ENCODE results near the gene LMLN. TPM values are rescaled to one million over a fixed set of nuclear protein-coding genes. Genes with fewer than 3 reads are reported as not detected.
"Not testable (repeated sequence)": the region's sequence is repeated elsewhere in the genome, so short reads cannot be mapped to it uniquely, and the experiment has no call there.

Gene LMLN
- total RNA-seq, 1 experiment from 2014 or later = 17.4 TPM

GRCh38 chr3:197913641-197914380 lies 46.2 kb upstream of the LMLN start:
- ChIA-PET POLR2A (ENCODE audit: low non-redundant PET) (no interaction called here), CTCF (no interaction called here)
- Histone ChIP-seq H3K27ac (ENCODE audit: low read depth, low read length, poor library complexity, severe bottlenecking) (no peak overlapping the region), H3K4me1 (ENCODE audit: insufficient read depth, low read length, poor library complexity, severe bottlenecking) (peaks cover 6% of the 10 kb centered on the region), H3K9me3 (ENCODE audit: low read depth, low read length, poor library complexity, severe bottlenecking) (no peaks in the 10 kb centered on the region), H3K36me3 (ENCODE audit: insufficient read depth, low read length, poor library complexity, severe bottlenecking) (no peaks in the 10 kb centered on the region), H3K4me3 (ENCODE audit: low read depth, low read length, poor library complexity, severe bottlenecking) (no peak overlapping the region), H3K27me3 (replicated peaks; ENCODE audit: insufficient read depth, low read depth, low read length, poor library complexity) (no peaks in the 10 kb centered on the region)
- DNase-seq (ENCODE audit: low spot score) = peak; percentile 24
- BruUV-seq (replicated peaks) = no TSS peak
- TF ChIP-seq CTCF (conservative IDR thresholded peaks at IDR 0.05; ENCODE audit: low read depth, low read length) = no peak
- intact Hi-C loops (cut with micrococcal nuclease; ENCODE audit: unreplicated experiment) = no loop called here

- intact Hi-C loops (cut with micrococcal nuclease; ENCODE audit: unreplicated experiment) = not testable (repeated sequence)
These were observed 38.4 kb upstream of the LMLN start for GRCh38 chr3:197921429-197922275.

GRCh38 chr3:197926418-197926817 lies 33.6 kb upstream of the LMLN start:
- Histone ChIP-seq H3K36me3 (ENCODE audit: insufficient read depth, low read length, poor library complexity, severe bottlenecking) (no peaks in the 10 kb centered on the region), H3K4me3 (ENCODE audit: low read depth, low read length, poor library complexity, severe bottlenecking) (no peak overlapping the region), H3K4me1 (ENCODE audit: insufficient read depth, low read length, poor library complexity, severe bottlenecking) (no peaks in the 10 kb centered on the region), H3K27ac (ENCODE audit: low read depth, low read length, poor library complexity, severe bottlenecking) (no peak overlapping the region), H3K9me3 (ENCODE audit: low read depth, low read length, poor library complexity, severe bottlenecking) (no peaks in the 10 kb centered on the region), H3K27me3 (replicated peaks; ENCODE audit: insufficient read depth, low read depth, low read length, poor library complexity) (no peaks in the 10 kb centered on the region)
- CTCF ChIA-PET = no interaction called here
- peak; percentile 18 for DNase-seq (ENCODE audit: low spot score)
- intact Hi-C loops (cut with micrococcal nuclease; ENCODE audit: unreplicated experiment) = no loop called here
- POLR2A ChIA-PET (ENCODE audit: low non-redundant PET) = interaction anchor here (0.7 kb wide), 1 partner anchor 23 kb away, joined by 3 read pairs; no protein-coding TSS in a partner anchor
- no TSS peak for BruUV-seq (replicated peaks)
- TF ChIP-seq CTCF (conservative IDR thresholded peaks at IDR 0.05; ENCODE audit: low read depth, low read length) (peak; percentile 64), EZH2 (IDR thresholded peaks at IDR 0.05; ENCODE audit: borderline replicate concordance, low read depth, low read length, poor library complexity, severe bottlenecking) (no peak)

More at GRCh38 chr3:197921429-197922275, 38.4 kb upstream of the LMLN start:
- H3K9me3 ChIP-seq (ENCODE audit: low read depth, low read length, poor library complexity, severe bottlenecking); H3K36me3 ChIP-seq (ENCODE audit: insufficient read depth, low read length, poor library complexity, severe bottlenecking); H3K27ac ChIP-seq (ENCODE audit: low read depth, low read length, poor library complexity, severe bottlenecking); DNase-seq (ENCODE audit: low spot score); H3K27me3 ChIP-seq (replicated peaks; ENCODE audit: insufficient read depth, low read depth, low read length, poor library complexity); BruUV-seq (replicated peaks); CTCF ChIA-PET; H3K4me3 ChIP-seq (ENCODE audit: low read depth, low read length, poor library complexity, severe bottlenecking); POLR2A ChIA-PET (ENCODE audit: low non-redundant PET); H3K4me1 ChIP-seq (ENCODE audit: insufficient read depth, low read length, poor library complexity, severe bottlenecking): not testable (repeated sequence)

- CTCF ChIA-PET = not testable (repeated sequence)
These were observed 32.4 kb upstream of the LMLN start for GRCh38 chr3:197927578-197927977.

More at GRCh38 chr3:197927578-197927977, 32.4 kb upstream of the LMLN start:
- H3K27me3 ChIP-seq (replicated peaks; ENCODE audit: insufficient read depth, low read depth, low read length, poor library complexity); H3K9me3 ChIP-seq (ENCODE audit: low read depth, low read length, poor library complexity, severe bottlenecking); BruUV-seq (replicated peaks); H3K4me1 ChIP-seq (ENCODE audit: insufficient read depth, low read length, poor library complexity, severe bottlenecking); intact Hi-C loops (cut with micrococcal nuclease; ENCODE audit: unreplicated experiment); POLR2A ChIA-PET (ENCODE audit: low non-redundant PET); H3K4me3 ChIP-seq (ENCODE audit: low read depth, low read length, poor library complexity, severe bottlenecking); H3K27ac ChIP-seq (ENCODE audit: low read depth, low read length, poor library complexity, severe bottlenecking); DNase-seq (ENCODE audit: low spot score); H3K36me3 ChIP-seq (ENCODE audit: insufficient read depth, low read length, poor library complexity, severe bottlenecking): not testable (repeated sequence)

Data from A673 (cell line).